Breast epithelium (tissue), 4 donors: Measurements from ENCODE around the gene PKN3. TPM values are rescaled to one million over a fixed set of nuclear protein-coding genes. Genes with fewer than 3 reads are reported as not detected.

Source experiments
- DNase-seq, 2 donors: peaks; one replicate each; pipeline ENCODE4 v3.0.0-alpha.2; 2019; ENCODE audit warnings: low spot score in 2 of 2
- H3K27ac ChIP-seq, 2 donors: fragments of 200-600 bp; sonication (generic) in 1 of 2; one replicate each; pipeline ENCODE4 v1.5.1; 2016 to 2019; ENCODE audit warnings: mild to moderate bottlenecking in 1 of 2
- H3K27me3 ChIP-seq, 2 donors: fragments of 200-600 bp; sonication (generic) in 1 of 2; one replicate each; pipeline versions ENCODE4 v1.5.1 to v1.6.0; 2017 to 2019; ENCODE audit warnings: control low read depth in 1 of 2, mild to moderate bottlenecking in 1 of 2
- H3K36me3 ChIP-seq: fragments of 200-600 bp; one replicate; pipeline ENCODE4 v1.5.1; 2019
- H3K4me1 ChIP-seq, 2 donors: fragments of 200-600 bp; sonication (generic); one replicate each; pipeline ENCODE4 v1.5.1; 2016 to 2019; ENCODE audit warnings: control low read depth in 1 of 2
- H3K4me3 ChIP-seq, 3 donors: fragments of 200-600 bp; sonication (generic); 1 replicate in 2 of 3; 2 replicates in 1 of 3; pipeline ENCODE4 v1.5.1; 2016 to 2019; ENCODE audit warnings: mild to moderate bottlenecking in 3 of 3, moderate library complexity in 2 of 3
- H3K9me3 ChIP-seq, 2 donors: fragments of 200-600 bp; sonication (generic) in 1 of 2; one replicate each; pipeline ENCODE4 v1.5.1; 2016 to 2019; ENCODE audit warnings: control low read depth in 1 of 2
- POLR2A ChIP-seq: fragments of 450-650 bp; IDR thresholded peaks from one replicate; pipeline ENCODE4 v1.6.1; 2016; ENCODE audit warnings: antibody characterized with exemption, mild to moderate bottlenecking, moderate library complexity
- POLR2AphosphoS5 ChIP-seq, 3 donors: sonication (generic); formaldehyde crosslinking; IDR thresholded peaks; one replicate each; pipeline ENCODE4 v1.6.1; 2017; ENCODE audit warnings: antibody characterized with exemption in 3 of 3
- intact Hi-C: fragments of 100-400 bp; cut with DNase I; formaldehyde crosslinking; loops from one replicate; pipeline ENCODE4 v1.15.1; 2023; ENCODE audit warnings: low total_unique reads
- total RNA-seq, 3 donors: library from RNA; depleted of rRNA; stranded (reverse); fragments of >200 nt; gene quantifications; one replicate each; pipeline ENCODE4 v1.1.0, GENCODE V29; 2016
- TF ChIP-seq, protein P1 (sequence below), 3 donors: fragments of 450-650 bp; IDR thresholded peaks; one replicate each; pipeline ENCODE4 v1.5.1; 2016 to 2017; ENCODE audit warnings: antibody characterized with exemption in 3 of 3, mild to moderate bottlenecking in 3 of 3, moderate library complexity in 3 of 3

The PKN3 gene
- total RNA-seq, 3 donors from 2014 or later = 2.6 to 8.5 (median 7.0) TPM

DNA sequence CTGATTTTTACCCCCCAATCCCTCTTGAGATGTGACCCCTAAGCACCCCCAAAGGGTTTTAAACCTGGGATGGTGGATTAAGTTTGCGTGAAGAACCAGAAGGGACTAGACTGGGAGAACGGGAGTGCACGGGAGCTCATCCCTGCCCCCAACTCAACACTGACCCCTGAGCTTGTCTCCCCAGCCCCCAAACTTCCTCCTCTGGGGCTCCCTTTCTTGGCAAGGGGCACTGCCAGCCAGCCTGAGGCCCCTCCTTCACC, 18.3 kb upstream of the PKN3 start:
- Histone ChIP-seq H3K4me3 (peak overlapping the region; percentile 45 to 77 (median 69)), H3K27ac (peak overlapping the region; percentile 93 to 94), H3K9me3 (no peaks in the 10 kb centered on the region), H3K4me1 (peaks cover 0 to 16% of the 10 kb centered on the region in 2 donors), H3K27me3 (no peaks in the 10 kb centered on the region), H3K36me3 (no peaks in the 10 kb centered on the region)
- TF ChIP-seq POLR2A (no peak), POLR2AphosphoS5 (IDR thresholded peaks at IDR 0.05) (no peak)
- TF ChIP-seq, protein P1, sequence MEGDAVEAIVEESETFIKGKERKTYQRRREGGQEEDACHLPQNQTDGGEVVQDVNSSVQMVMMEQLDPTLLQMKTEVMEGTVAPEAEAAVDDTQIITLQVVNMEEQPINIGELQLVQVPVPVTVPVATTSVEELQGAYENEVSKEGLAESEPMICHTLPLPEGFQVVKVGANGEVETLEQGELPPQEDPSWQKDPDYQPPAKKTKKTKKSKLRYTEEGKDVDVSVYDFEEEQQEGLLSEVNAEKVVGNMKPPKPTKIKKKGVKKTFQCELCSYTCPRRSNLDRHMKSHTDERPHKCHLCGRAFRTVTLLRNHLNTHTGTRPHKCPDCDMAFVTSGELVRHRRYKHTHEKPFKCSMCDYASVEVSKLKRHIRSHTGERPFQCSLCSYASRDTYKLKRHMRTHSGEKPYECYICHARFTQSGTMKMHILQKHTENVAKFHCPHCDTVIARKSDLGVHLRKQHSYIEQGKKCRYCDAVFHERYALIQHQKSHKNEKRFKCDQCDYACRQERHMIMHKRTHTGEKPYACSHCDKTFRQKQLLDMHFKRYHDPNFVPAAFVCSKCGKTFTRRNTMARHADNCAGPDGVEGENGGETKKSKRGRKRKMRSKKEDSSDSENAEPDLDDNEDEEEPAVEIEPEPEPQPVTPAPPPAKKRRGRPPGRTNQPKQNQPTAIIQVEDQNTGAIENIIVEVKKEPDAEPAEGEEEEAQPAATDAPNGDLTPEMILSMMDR (IDR thresholded peaks at IDR 0.05) = no peak
- no peak for DNase-seq
- intact Hi-C loops = no loop called here

DNA sequence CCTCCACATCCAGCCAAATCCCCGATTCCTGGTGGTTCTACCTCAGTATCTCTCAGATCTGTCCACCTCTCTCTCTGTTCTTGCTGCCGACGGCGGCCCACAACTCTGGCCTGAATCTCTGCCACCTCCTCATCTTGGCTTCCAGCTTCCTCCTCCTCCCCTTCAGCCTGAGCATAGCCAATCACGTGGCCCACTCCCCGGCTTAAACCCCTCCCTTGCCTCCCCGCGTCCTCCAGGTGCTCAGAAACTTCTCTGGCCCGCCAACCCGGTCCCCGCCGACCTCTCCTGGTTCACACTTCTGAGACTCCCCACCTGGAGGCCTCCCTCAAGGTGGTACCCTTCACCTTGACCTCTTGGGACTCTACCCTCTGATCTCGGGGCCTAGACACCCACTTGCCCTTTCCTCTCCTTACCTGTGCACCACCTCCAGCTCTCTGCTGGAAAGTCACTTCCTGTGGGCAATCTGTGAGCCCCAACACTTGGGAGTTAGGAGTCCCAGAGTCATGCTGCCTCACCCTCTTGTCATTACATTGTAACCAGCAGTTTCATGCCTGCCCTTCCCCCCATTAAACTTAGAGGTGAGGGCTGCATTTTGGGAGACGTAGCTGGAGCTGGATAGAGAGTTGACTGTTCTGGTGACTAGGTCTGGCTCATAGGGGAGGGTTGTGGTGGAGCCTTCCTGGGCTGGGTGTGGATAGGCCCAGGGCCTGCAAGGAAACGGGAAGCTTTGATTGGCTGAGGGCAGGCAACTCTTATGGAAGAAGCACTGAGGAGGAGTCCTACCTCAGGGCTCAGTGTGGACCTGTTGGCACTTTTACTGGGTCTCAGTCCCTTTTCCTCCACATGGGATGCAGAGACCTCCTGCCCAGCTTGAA, 17.7 kb upstream of the PKN3 start:
- H3K27ac ChIP-seq = peak overlapping the region; percentile 93 to 94
- H3K9me3 ChIP-seq = no peaks in the 10 kb centered on the region
- intact Hi-C loops = no loop called here
- H3K27me3 ChIP-seq = no peaks in the 10 kb centered on the region
- peak overlapping the region; percentile 45 to 77 (median 69) for H3K4me3 ChIP-seq
- peaks cover 0 to 16% of the 10 kb centered on the region in 2 donors for H3K4me1 ChIP-seq
- no peaks in the 10 kb centered on the region for H3K36me3 ChIP-seq
- TF ChIP-seq POLR2AphosphoS5 (IDR thresholded peaks at IDR 0.05) (peak in 2 of 3 donors; percentile 40 to 71), POLR2A (peak; percentile 61)
- TF ChIP-seq, protein P1 (IDR thresholded peaks at IDR 0.05) = no peak
- peak; percentile 89 for DNase-seq

DNA sequence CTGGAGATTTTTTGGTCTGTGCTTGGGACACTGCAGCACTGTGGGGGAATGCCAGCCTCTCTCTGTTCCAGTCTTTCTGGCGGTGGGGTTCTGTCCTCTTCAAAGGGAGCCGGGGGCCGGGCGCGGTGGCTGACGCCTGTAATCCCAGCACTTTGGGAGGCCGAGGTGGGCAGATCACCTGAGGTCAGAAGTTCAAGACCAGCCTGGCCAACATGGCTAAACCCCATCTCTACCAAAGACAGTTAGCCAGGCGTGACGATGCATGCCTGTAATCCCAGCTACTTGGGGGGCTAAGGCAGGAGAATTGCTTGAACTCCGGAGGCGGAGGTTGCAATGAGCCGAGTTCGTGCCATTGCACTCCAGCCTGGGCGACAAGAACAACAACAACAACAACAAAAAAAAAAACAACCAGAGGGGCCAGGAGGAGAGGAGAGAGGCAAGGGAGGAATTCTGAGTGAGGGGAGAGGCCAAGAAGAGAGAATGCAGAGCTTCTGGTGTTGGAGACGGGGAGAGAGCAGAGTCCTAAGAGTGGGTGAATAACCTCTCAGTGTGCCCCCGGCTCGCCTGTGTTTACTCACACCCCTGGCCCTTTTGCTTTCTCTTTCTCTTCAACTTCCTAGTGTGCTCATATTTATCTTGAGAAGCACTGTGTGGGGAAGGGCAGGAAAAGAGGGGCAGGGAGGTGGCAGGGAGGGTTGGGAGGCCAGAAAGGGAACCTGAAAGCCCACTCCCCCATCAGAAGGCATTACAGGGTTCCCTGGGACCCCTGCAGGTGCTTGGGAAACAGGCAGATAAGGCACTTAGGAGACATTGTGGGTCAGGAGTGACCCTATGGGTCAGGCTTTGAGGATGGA, 16.4 kb upstream of the PKN3 start:
- Histone ChIP-seq H3K27ac (peak overlapping the region; percentile 93 to 94), H3K36me3 (no peaks in the 10 kb centered on the region), H3K9me3 (no peaks in the 10 kb centered on the region), H3K27me3 (no peaks in the 10 kb centered on the region), H3K4me1 (peaks cover 4 to 16% of the 10 kb centered on the region in 2 donors), H3K4me3 (no peak overlapping the region)
- no peak for DNase-seq
- TF ChIP-seq, protein P1 (IDR thresholded peaks at IDR 0.05) = no peak
- TF ChIP-seq POLR2A (no peak), POLR2AphosphoS5 (IDR thresholded peaks at IDR 0.05) (no peak)
- intact Hi-C loops = no loop called here

DNA sequence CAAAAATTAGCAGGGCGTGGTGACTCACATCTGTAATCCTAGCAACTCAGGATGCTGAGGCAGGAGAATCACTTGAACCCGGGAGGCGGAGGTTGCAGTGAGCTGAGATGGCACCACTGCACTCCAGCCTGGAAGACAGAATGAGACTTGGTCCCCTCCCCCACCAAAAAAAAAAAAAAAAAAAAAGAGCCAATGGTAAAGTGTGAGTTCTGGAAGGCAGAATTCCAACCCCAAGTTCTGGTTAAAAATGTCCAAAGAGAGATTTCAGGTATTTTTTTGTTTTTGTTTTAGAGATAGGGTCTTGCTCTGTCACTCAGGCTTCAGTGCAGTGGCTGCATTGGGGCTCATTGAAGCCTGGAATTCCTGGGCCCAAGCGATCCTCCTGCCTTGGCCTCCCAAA, 14.8 kb upstream of the PKN3 start:
- TF ChIP-seq POLR2AphosphoS5 (IDR thresholded peaks at IDR 0.05) = no peak
- TF ChIP-seq, protein P1 (IDR thresholded peaks at IDR 0.05) = no peak
- TF ChIP-seq POLR2A = no peak
- intact Hi-C loops = no loop called here
- H3K36me3 ChIP-seq = no peaks in the 10 kb centered on the region
- peak overlapping the region in 1 of 2 donors; percentile 88 for H3K27ac ChIP-seq
- DNase-seq = no peak
- H3K4me1 ChIP-seq = peaks cover 4 to 16% of the 10 kb centered on the region in 2 donors
- H3K4me3 ChIP-seq = no peak overlapping the region
- H3K9me3 ChIP-seq = no peaks in the 10 kb centered on the region
- H3K27me3 ChIP-seq = no peaks in the 10 kb centered on the region
